ENCODE results near the gene MMEL1. TPM values are rescaled to one million over a fixed set of nuclear protein-coding genes. Genes with fewer than 3 reads are reported as not detected.
A peak's percentile ranks its signal among the peaks of the same experiment; 100 is the strongest.

Gene MMEL1
- polyA plus RNA-seq, 4 donors = 0.10 to 3.9 (median 2.5) TPM

- no peak for DNase-seq (ENCODE audit: low read depth in 4 of 4, low spot score in 3 of 4)
These were observed 86.2 kb downstream of the MMEL1 start for GRCh38 chr1:2546515-2547209.

- DNase-seq (ENCODE audit: low read depth in 4 of 4, low spot score in 3 of 4) = peak in 2 of 4 donors; percentile 69 to 74
These were observed 86.9 kb downstream of the MMEL1 start for GRCh38 chr1:2545754-2546514.

GRCh38 chr1:2544875-2545640, 87.8 kb downstream of the MMEL1 start:
- DNase-seq (ENCODE audit: low read depth in 4 of 4, low spot score in 3 of 4) = no peak

- DNase-seq (ENCODE audit: low read depth in 4 of 4, low spot score in 3 of 4) = no peak
These were observed 88.5 kb downstream of the MMEL1 start for GRCh38 chr1:2544093-2544874.

GRCh38 chr1:2543543-2544092, 89.2 kb downstream of the MMEL1 start:
- DNase-seq (ENCODE audit: low read depth in 4 of 4, low spot score in 3 of 4) = no peak

- no peak for DNase-seq (ENCODE audit: low read depth in 4 of 4, low spot score in 3 of 4)
These were observed 90.4 kb downstream of the MMEL1 start for GRCh38 chr1:2542246-2542915.

- DNase-seq (ENCODE audit: low read depth in 4 of 4, low spot score in 3 of 4) = no peak
These were observed 91.1 kb downstream of the MMEL1 start for GRCh38 chr1:2541619-2542245.

GRCh38 chr1:2540816-2541492, 91.9 kb downstream of the MMEL1 start:
- DNase-seq (ENCODE audit: low read depth in 4 of 4, low spot score in 3 of 4) = no peak

Other genes with a start within 250 kb of the MMEL1 start
- 10 to 100 TPM in 2 of 4 donors, 1 to 10 TPM in 2; 7.9 to 16.7 (median 11.1) TPM for gene MORN1, start 241.5 kb downstream of the MMEL1 start, polyA plus RNA-seq (ENCODE audit: insufficient read length in 4 of 4)
- 100 to 1,000 TPM; 103 to 139 (median 125) TPM for gene RER1, start 241.2 kb downstream of the MMEL1 start, polyA plus RNA-seq (ENCODE audit: insufficient read length in 4 of 4)
- gene PEX10, start 220.5 kb downstream of the MMEL1 start, polyA plus RNA-seq (ENCODE audit: insufficient read length in 4 of 4) = 10 to 100 TPM; 12.4 to 29.9 (median 20.1) TPM
- 1 to 10 TPM in 2 of 4 donors, under 1 TPM in 2; 0.38 to 1.9 (median 1.3) TPM for gene PLCH2, start 156.7 kb downstream of the MMEL1 start, polyA plus RNA-seq (ENCODE audit: insufficient read length in 4 of 4)
- gene PANK4, start 106.4 kb downstream of the MMEL1 start, polyA plus RNA-seq (ENCODE audit: insufficient read length in 4 of 4) = 10 to 100 TPM; 22.5 to 31.2 (median 26.0) TPM
- gene HES5, start 102.8 kb downstream of the MMEL1 start, polyA plus RNA-seq (ENCODE audit: insufficient read length in 4 of 4) = under 1 TPM; 0.14 to 0.41 (median 0.30) TPM
- gene TNFRSF14, start 76.6 kb downstream of the MMEL1 start, polyA plus RNA-seq (ENCODE audit: insufficient read length in 4 of 4) = 10 to 100 TPM; 15.9 to 26.3 (median 20.2) TPM
- gene PRXL2B, start 46.2 kb downstream of the MMEL1 start, polyA plus RNA-seq (ENCODE audit: insufficient read length in 4 of 4) = 10 to 100 TPM; 16.9 to 48.1 (median 36.5) TPM
- 1 to 10 TPM in 2 of 4 donors, under 1 TPM in 2; 0.46 to 1.4 (median 0.89) TPM for gene TTC34, start 168.7 kb upstream of the MMEL1 start, polyA plus RNA-seq (ENCODE audit: insufficient read length in 4 of 4)

All from left renal pelvis (tissue), 4 donors.